HFFc6 (cell line): Measurements from ENCODE around the gene GRIP2. TPM values are rescaled to one million over a fixed set of nuclear protein-coding genes. Genes with fewer than 3 reads are reported as not detected.

Experiments used
- DNase-seq: peaks from one replicate; pipeline ENCODE4 v3.0.0-alpha.2; 2018
- H3K27ac Mint-ChIP-seq: 2 replicates; pipeline ENCODE4 v1.8.0; 2020; ENCODE audit warnings: mild to moderate bottlenecking, mixed read lengths
- H3K27me3 Mint-ChIP-seq: 2 replicates; pipeline ENCODE4 v1.8.0; 2021; ENCODE audit warnings: mild to moderate bottlenecking, moderate library complexity, mixed read lengths; ENCODE audit not compliant: insufficient read depth
- H3K36me3 Mint-ChIP-seq: 2 replicates; pipeline ENCODE4 v1.8.0; 2021; ENCODE audit warnings: low read depth, mixed read lengths
- H3K4me1 Mint-ChIP-seq: 2 replicates; pipeline ENCODE4 v1.8.0; 2020; ENCODE audit warnings: low read depth, mixed read lengths
- H3K4me3 Mint-ChIP-seq: 2 replicates; pipeline ENCODE4 v1.8.0; 2020; ENCODE audit warnings: mild to moderate bottlenecking, moderate library complexity, mixed read lengths
- H3K9me3 Mint-ChIP-seq: 2 replicates; pipeline ENCODE4 v1.8.0; 2020; ENCODE audit warnings: mild to moderate bottlenecking, mixed read lengths
- CTCF ChIP-seq: fragments of 200-600 bp; sonication (generic); IDR thresholded peaks from 2 replicates; pipeline ENCODE4 v1.5.0; 2021; ENCODE audit warnings: antibody characterized with exemption, mild to moderate bottlenecking
- total RNA-seq, 6 experiments: library from RNA; stranded (reverse); fragmentation: NEBNext Ultra II Directional; extraction: Animal tissue kit (Norgen Biotek cat#: 25700); gene quantifications; 2 replicates in 1 of 6; 3 replicates in 5 of 6; pipeline ENCODE4 v1.2.3, GENCODE V29; 2021

The GRIP2 gene
- total RNA-seq, 6 experiments from 2014 or later = 0.05 to 0.25 (median 0.13) TPM; not detected in 2

GRCh38 chr3:14542656-14543055 is 2.5 kb upstream of the GRIP2 start:
- no peak for DNase-seq
- Mint-ChIP-seq H3K4me1 (no peaks in the 10 kb centered on the region), H3K27me3 (peaks cover 25% of the 10 kb centered on the region), H3K4me3 (no peak overlapping the region), H3K9me3 (no peaks in the 10 kb centered on the region), H3K36me3 (no peaks in the 10 kb centered on the region), H3K27ac (no peak overlapping the region)
- no peak for TF ChIP-seq CTCF

- Mint-ChIP-seq H3K9me3 (no peaks in the 10 kb centered on the region), H3K4me3 (no peak overlapping the region), H3K27me3 (peaks cover 20% of the 10 kb centered on the region), H3K27ac (no peak overlapping the region), H3K4me1 (no peaks in the 10 kb centered on the region), H3K36me3 (no peaks in the 10 kb centered on the region)
- DNase-seq = no peak
- no peak for TF ChIP-seq CTCF
Measured at GRCh38 chr3:14541646-14542045, 1.5 kb upstream of the GRIP2 start.

- no peak for DNase-seq
- Mint-ChIP-seq H3K27me3 (peaks cover 14% of the 10 kb centered on the region), H3K36me3 (no peaks in the 10 kb centered on the region), H3K27ac (no peak overlapping the region), H3K4me1 (no peaks in the 10 kb centered on the region), H3K4me3 (no peak overlapping the region), H3K9me3 (no peaks in the 10 kb centered on the region)
- no peak for TF ChIP-seq CTCF
Measured at GRCh38 chr3:14540821-14541385, 761 bp upstream of the GRIP2 start.

GRCh38 chr3:14539384-14539741 is 779 bp downstream of the GRIP2 start:
- Mint-ChIP-seq H3K4me1 (peaks cover 4% of the 10 kb centered on the region; the same call in 1 of the 2 replicates), H3K27ac (no peak overlapping the region), H3K36me3 (no peaks in the 10 kb centered on the region), H3K9me3 (no peaks in the 10 kb centered on the region), H3K27me3 (peaks cover 20% of the 10 kb centered on the region), H3K4me3 (no peak overlapping the region)
- TF ChIP-seq CTCF = no peak
- no peak for DNase-seq

- no peak for DNase-seq
- no peak overlapping the region for H3K27ac Mint-ChIP-seq
- H3K9me3 Mint-ChIP-seq = no peaks in the 10 kb centered on the region
- TF ChIP-seq CTCF = no peak
- H3K27me3 Mint-ChIP-seq = peaks cover 20% of the 10 kb centered on the region
- no peaks in the 10 kb centered on the region for H3K36me3 Mint-ChIP-seq
- peaks cover 6% of the 10 kb centered on the region; the same call in 1 of the 2 replicates for H3K4me1 Mint-ChIP-seq
- H3K4me3 Mint-ChIP-seq = no peak overlapping the region
Measured at GRCh38 chr3:14538451-14539088, 1.6 kb downstream of the GRIP2 start.
